Measurements from ENCODE around the gene METRN.

Gene METRN

DNA sequence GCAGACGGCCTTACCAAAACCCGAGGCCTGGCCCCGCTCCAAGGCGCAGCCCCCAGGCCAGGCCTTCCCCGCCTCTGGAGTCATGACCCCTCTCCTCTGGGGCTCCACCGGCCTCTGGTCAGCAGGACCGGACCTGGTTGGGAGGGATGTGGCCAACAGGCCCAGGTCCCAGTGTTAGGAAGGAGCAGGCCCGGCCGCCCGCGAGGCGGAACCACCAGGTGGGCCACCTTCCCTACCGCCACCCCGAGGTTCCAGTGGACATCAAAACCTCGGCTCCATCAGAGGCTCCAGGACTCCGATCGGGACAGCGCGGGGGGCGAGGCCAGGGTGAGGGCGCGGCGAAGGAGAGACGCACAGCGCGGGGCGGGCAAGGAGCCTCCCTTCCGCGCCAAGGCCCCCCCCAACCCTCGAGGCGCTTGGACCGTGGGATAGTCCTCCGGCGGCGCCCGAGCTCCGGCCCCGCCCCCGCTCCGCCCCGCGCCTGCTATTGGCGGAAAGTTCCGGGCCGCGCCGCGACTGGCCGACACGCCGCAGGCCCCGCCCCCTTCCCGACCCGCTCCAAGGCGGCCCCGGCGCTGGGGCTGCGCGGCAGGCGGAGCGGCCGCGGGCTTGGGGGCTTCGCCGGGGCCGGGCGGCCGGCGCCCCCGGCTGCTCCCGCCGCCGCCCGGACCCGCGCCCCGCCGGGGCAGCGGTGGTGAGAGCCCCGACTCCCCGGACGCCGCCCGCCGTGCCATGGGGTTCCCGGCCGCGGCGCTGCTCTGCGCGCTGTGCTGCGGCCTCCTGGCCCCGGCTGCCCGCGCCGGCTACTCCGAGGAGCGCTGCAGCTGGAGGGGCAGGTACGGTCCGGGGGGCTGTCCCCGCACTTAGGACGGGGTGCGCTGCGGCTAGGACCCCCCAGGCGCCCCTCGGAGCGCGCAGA is at the start of gene METRN:
Gene METRN, plus strand, starts transcription at position 561 of the 919 bp plus-strand sequence. Its CDS starts 172 bp downstream, at position 733.
- DNase-seq: peak; percentile 58

DNA sequence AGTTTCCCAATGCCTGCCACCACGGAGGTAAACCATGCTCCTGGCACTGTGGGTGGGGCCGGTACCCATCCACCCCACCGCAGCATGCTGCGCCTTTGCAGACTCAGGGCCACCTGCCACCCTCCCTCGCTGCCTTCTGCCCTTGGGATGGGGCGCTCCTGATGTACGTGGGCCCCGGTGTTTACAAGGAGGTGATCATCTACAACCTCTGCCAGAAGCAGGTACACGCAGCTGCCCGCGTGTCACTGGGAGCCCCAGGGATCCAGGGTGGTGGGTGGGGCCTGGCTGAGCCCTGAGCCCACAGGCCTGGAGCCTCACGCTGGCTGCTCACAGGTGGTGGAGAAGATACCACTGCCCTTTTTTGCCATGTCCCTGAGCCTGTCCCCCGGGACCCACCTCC is 48.3 kb upstream of the METRN start:
- DNase-seq: no peak

DNA sequence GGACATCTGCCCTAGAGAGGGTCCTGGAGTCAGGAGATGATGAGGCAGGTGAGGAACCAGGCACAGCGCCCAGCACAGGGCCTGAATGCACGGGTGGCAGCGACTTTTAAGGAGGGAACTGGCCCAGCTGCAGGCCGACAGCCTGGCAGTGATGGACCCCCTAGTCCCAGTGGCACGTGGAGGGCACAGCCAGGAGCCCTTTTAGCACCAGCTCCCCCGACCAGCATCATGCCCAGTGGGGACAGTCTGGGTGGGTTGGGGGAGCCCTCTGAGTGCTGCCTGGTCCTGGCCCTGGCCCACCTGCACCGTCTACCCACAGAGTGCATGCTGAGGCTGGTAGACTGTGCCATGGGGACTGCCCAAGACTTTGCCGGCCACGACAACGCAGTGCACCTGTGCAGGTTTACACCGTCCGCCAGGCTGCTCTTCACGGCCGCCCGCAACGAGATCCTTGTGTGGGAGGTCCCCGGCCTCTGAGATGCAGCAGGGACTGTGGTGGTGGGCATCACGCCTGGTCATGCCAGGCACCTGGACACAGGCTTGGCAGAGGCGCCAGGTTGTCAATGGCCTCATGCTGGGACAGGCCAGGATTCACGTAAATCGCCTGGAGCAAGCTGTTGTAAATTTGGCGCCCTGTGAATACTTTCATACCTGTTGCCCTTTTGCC is 47.7 kb upstream of the METRN start:
- no peak for DNase-seq

DNA sequence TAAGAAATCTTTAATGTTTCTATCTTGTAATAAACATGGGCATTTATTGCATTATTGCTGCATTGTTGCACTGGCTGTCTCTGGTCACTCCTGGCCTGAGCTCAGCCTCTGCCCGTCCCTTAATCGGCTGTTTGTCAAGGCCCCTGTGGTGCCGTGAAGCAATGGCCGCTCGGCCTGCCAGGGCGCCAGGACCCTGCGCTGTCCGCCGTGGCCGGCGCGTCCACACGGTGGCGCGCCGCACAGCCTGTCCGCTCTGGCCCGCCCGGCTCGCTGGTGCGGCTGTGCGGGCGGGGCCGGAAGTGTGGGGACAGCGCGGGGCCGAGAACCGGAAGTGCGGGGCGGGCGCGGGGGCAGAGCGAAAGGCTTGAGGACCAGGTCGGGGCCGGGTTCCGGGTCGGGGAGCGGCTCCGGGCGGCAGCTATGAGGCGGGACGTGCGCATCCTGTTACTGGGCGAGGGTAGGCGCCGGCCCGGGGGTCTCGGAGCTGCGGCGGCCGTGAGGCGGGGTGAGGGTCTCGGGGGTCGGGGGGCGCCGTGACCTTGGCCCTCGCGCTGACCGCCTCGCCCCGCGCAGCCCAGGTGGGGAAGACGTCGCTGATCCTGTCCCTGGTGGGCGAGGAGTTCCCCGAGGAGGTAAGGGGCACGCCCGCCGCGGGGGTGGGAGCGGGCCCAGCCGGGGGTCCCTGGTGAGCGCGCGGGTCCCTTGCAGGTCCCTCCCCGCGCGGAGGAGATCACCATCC is 47.0 kb upstream of the METRN start, which contains the start of gene RHOT2:
Gene RHOT2, plus strand, starts transcription at position 353 of the 739 bp plus-strand sequence. Its CDS starts 68 bp downstream, at position 421.
- peak; percentile 68 for DNase-seq

DNA sequence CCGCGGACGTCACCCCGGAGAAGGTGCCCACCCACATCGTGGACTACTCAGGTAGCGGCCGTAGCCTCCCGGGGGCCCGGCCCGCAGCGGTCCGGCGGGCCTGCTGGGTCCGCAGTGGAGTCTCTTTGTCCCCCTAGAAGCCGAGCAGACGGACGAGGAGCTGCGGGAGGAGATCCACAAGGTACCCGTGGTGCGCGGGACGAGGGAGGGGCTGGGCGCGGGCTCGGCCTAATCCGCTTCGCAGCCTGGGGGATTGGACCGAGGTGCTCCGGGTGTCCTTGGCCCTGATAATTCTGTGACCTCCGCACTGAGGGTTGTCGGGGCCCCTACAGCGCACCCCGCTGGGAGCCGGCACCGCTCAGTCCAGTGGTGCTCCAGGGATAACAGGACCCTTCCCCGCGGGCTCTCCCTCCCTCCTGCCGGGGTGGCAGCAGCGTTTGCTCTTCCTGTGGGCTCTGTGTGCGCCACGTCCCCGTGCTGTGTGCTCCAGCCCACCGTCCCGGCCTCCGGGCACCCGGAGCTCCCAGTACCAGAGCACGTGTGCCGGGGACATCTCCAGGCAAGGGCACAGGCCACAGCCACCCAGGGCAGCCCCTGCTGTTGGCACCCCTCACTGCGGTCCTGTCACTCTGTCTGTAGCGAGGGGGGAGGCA is 46.3 kb upstream of the METRN start:
- no peak for DNase-seq

DNA sequence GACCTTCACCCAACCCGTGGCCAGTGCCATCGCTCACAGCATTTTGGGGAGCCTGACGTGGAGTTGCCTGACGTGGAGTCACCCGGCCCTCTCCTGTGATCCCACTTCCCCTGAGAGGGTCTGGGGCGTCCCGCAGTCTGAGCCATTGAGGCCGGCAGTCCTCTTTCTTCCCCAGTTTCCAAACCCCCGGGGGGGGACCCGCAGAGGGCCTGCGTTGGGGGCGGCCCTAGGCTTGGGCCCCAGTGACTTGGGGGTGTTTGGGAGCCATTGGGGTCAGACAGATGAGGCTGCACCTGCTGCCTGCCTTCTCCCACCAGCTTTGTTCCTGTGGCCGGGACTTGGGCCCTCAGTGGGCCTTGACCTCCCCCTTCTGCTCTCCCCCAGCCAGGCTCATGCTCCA is 45.3 kb upstream of the METRN start:
- no peak for DNase-seq

DNA sequence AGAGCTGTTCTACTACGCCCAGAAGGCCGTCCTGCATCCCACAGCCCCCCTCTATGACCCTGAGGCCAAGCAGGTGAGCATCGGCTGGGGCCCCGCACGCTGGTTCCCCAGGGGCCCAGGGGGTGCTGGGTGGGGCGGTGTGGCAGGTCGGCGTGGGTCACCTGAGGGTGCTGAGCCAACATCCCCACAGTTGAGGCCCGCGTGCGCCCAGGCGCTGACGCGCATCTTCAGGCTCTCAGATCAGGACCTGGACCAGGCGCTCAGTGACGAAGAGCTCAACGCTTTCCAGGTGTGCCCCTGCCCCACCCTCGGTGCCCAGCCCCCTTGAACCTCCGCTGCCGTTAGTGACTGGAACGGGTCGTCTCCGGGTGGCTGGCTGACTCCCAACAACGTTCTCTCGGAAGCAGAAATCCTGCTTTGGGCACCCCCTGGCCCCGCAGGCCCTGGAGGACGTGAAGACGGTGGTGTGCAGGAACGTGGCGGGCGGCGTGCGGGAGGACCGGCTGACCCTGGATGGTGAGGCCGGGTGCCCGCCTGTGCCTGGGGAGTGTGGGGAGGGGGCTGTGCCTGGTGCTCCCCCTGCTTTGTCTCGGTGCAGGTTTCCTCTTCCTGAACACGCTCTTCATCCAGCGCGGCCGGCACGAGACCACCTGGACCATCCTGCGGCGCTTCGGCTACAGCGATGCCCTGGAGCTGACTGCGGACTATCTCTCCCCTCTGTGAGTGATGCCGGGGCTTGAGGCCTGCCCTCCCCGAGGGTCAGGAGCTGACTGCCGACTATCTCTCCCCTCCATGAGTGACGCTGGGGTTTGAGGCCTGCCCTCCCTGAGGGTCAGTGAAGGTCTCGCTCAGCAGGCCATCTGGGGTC is 44.2 kb upstream of the METRN start:
- DNase-seq: no peak

DNA sequence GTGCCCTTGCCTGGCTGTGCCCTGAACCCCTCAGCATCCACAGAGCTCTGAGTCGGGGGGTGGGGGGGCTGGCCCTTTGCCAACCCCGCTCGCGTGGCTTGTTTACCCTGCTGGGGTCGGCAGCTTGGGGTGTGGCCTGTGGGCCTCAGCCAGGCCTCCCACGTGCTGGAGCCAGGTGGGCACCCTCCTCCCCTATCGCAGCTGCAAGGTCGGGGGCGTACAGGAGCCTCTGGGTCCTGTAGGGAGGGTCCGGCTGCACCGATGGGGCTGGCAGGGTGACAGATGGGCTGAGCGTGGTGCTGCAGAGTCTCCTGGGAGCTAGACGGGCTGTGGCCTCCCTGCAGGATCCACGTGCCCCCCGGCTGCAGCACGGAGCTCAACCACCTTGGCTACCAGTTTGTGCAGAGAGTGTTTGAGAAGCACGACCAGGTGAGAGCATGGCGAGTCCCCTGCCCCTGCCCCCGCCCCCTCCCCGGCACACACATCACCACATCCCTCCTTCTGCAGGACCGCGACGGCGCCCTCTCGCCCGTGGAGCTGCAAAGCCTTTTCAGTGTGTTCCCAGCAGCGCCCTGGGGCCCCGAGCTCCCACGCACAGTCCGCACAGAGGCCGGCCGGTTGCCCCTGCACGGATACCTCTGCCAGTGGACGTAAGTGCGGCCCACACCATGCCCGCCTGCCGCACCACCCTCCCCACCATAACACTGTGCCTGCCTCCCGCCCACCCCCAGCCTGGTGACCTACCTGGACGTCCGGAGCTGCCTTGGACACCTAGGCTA is 43.4 kb upstream of the METRN start:
- DNase-seq: no peak

DNA sequence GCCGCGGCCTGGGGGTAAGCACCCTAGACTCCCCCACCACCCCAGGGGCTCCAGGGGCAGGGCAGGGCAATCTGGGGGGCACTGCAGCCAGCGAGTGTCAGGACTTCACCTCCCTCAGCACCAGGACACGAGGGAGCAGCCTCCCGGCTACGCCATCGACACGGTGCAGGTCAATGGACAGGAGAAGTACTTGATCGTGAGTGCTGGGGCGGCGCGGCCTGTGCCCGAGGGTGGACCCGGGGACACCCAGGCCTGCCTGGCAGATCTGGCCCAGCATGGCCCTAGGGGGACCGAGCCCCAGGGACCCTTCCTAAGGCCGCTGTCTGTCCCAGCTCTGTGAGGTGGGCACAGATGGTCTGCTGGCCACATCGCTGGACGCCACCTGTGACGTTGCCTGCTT is 42.5 kb upstream of the METRN start:
- DNase-seq: no peak

DNA sequence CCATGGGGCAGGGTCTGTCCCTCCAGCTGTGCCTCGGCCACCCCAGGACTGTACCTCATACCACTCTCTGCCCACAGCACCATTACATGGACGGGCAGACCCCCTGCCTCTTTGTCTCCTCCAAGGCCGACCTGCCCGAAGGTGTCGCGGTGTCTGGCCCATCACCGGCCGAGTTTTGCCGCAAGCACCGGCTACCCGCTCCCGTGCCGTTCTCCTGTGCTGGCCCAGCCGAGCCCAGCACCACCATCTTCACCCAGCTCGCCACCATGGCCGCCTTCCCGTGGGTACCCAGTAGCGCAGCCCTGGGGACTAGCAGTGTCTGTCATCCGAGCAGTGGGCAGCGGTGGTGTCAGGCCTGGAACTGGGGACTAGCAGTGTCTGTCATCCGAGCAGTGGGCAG is 42.1 kb upstream of the METRN start:
- no peak for DNase-seq

DNA sequence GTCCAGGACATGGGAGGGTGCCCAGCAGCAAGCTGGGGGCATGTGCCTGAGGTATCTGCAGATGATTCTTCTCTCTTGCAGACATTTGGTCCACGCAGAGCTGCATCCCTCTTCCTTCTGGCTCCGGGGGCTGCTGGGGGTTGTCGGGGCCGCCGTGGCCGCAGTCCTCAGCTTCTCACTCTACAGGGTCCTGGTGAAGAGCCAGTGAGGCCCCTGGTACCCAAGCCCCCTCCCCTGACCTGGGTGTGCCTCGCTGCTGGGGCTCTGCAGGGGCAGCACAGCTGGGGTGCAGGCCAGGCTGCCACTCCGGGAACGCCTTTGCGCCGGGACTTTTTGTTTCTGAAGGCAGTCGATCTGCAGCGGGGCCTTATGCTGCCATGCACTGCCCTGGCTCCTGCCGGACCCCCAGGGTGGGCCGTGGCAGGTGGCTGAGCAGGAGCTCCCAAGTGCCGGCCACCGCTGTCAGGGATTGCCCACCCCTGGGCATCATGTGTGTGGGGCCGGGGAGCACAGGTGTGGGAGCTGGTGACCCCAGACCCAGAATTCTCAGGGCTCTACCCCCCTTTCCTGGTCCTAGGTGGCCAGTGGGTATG is 41.4 kb upstream of the METRN start:
- DNase-seq: no peak

DNA sequence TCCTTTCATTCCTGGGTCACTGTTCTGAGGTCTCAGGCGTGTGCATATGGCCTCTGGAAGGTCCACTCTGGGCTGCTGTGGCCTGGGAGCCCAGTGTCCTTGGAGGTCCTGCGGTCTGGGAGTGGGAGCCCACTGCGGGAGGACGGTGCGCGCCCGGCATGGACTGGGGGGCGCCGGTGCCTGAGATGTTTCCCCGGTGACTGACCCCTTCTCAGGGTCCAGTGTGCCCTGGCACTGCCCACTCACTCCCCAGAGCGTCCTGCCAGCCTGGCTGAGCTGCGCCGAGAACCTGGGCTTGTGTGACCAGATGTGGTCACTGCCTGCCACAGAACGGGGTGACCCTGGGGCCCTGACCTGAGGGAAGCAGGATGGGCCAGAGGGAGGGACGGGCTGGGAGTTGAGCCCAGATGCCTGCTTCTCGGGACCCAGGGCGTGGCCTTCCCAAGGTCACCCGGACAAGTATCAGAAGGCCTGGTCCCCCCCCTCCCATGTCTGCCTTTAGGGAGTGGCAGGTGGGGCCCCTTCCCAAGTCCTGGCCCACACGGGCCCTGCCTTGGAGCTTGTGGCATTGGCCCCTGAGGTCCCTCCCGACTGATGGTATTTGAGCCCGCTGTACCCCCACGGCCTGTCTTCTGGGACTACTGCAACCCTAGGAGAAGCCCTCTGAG is 40.6 kb upstream of the METRN start:
- no peak for DNase-seq

DNA sequence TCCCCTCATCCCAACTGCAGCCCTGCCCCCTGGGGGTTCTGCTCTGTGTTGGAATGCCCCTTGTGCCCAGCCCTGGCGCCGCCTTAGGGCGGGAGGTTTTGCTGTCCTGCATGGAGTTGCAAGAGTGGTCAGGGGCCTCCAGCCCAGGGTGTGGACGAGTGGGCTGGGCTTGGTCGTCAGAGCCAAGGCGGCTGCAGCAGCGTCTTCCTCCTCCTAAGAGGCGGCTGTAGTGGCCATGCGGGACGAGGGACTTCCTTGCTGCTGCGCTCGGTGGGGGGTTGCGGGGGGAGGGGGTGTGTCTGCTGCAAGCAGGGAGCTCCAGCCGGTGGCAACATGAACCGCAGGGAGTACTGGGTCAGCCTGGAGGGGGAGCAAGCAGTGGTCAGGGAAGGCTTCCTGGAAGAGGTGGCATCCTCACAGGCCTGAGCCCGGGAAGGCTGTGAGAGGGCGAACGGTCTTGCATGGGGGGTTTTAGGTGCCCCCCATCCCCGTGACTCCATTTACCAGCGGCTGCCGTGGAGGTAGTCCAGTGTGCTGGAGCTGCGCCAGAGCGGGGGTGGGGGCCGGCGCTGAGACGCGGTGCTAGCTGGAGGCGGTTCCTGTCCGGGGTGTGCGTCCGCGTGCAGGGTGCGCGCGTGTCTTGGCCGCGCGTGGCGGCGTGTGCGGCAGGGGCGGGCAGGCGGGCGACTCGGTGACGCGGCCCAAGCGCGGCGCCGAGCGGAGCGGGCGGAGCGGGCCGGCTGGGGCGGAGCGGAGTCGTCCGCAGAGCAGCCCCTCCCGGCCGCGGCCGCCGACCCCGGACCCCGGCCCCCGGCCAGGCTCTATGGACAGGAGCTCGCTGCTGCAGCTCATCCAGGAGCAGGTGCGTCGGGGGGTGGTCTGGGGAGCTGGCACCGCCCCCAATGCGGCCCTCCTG is 39.7 kb upstream of the METRN start, which contains the start of gene RHBDL1:
Gene RHBDL1, plus strand, starts transcription at position 704 of the 916 bp plus-strand sequence. Its CDS starts 120 bp downstream, at position 824.
- peak; percentile 33 for DNase-seq

DNA sequence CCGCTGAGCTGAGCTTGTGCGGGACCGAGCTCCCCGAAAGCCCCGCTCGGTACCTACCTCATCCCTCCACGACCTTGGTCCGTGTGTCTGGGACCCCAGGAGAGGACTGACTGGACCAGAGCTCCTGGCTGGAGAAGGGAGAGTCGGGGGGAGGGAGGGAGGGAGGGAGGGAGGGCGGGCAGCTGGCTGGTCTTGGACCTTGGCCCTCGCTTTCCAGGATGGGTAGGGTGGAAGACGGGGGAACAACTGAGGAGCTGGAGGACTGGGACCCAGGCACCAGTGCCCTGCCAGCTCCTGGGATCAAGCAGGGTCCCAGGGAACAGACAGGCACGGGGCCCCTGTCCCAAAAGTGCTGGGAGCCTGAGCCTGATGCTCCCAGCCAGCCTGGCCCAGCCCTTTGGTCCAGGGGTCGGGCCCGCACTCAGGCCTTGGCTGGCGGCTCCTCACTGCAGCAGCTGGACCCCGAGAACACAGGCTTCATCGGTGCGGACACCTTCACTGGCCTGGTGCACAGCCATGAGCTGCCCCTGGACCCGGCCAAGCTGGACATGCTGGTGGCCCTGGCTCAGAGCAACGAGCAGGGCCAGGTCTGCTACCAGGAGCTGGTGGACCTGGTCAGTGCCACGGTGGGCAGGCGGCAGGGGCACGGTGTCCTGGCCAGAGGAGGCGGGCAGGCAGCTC is 38.9 kb upstream of the METRN start:
- no peak for DNase-seq

DNA sequence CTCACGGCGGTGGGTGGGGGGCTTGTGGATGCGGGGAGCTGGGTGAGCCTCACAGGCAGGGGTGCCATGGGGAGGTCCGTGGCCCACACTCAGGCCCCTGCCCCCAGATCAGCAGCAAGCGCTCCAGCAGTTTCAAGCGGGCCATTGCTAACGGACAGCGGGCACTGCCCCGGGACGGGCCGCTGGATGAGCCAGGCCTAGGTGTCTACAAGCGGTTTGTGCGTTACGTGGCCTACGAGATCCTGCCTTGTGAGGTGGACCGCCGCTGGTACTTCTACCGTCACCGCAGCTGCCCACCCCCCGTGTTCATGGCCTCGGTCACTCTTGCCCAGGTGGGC is 38.4 kb upstream of the METRN start:
- DNase-seq: no peak

DNA sequence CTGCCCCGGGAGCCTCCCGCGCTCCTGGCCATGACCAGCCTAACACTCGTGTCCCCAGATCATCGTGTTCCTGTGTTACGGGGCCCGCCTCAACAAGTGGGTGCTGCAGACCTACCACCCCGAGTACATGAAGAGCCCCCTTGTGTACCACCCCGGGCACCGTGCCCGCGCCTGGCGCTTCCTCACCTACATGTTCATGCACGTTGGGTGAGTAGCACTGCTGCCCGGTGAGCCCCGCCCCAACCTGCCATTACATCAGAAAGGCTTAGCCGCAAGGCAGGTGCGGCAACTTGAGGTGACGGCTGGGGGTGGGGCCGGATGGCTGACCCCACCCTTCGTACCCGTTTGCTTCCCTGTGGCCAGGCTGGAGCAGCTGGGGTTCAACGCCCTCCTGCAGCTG is 38.0 kb upstream of the METRN start:
- no peak for DNase-seq

DNA sequence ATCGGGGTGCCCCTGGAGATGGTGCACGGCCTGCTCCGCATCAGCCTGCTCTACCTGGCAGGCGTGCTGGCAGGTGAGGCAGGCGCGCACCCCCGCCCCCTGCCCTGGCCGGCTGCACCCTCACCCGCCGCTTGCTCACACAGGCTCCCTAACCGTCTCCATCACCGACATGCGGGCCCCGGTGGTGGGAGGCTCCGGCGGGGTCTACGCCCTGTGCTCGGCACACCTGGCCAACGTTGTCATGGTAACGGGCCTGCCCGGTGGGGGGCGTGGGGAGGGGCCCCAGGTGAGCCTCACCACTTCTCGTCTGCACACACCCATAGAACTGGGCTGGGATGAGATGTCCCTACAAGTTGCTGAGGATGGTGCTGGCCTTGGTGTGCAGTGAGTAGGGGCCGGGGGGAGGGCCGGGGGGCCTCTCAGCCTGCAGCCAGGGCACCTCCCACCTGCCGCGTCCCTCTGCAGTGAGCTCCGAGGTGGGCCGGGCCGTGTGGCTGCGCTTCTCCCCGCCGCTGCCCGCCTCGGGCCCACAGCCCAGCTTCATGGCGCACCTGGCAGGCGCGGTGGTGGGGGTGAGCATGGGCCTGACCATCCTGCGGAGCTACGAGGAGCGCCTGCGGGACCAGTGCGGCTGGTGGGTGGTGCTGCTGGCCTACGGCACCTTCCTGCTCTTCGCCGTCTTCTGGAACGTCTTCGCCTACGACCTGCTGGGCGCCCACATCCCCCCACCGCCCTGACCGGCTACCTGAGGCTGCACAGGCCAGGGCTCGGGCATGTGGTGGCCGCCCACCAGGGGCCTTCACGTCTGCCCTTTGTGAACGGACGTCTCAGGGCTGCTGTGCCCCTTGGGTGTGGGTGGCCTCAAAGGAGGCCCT is 37.4 kb upstream of the METRN start:
- no peak for DNase-seq

Data from DMS 273 treated with DMSO at 0.1 percent for 48 hours (cell line).